LNCAP (cell line): ENCODE results near the gene CDH15.

ENCODE experiments used
- TF ChIP-seq, protein P1 (sequence below): fragments of 450-650 bp; IDR thresholded peaks from 2 replicates; pipeline ENCODE4 v1.5.1; 2017; ENCODE audit warnings: mild to moderate bottlenecking

CDH15 gene

GRCh38 chr16:89160977-89161701 is 10.4 kb upstream of the CDH15 start:
- TF ChIP-seq, protein P1, sequence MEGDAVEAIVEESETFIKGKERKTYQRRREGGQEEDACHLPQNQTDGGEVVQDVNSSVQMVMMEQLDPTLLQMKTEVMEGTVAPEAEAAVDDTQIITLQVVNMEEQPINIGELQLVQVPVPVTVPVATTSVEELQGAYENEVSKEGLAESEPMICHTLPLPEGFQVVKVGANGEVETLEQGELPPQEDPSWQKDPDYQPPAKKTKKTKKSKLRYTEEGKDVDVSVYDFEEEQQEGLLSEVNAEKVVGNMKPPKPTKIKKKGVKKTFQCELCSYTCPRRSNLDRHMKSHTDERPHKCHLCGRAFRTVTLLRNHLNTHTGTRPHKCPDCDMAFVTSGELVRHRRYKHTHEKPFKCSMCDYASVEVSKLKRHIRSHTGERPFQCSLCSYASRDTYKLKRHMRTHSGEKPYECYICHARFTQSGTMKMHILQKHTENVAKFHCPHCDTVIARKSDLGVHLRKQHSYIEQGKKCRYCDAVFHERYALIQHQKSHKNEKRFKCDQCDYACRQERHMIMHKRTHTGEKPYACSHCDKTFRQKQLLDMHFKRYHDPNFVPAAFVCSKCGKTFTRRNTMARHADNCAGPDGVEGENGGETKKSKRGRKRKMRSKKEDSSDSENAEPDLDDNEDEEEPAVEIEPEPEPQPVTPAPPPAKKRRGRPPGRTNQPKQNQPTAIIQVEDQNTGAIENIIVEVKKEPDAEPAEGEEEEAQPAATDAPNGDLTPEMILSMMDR: no peak

DNA sequence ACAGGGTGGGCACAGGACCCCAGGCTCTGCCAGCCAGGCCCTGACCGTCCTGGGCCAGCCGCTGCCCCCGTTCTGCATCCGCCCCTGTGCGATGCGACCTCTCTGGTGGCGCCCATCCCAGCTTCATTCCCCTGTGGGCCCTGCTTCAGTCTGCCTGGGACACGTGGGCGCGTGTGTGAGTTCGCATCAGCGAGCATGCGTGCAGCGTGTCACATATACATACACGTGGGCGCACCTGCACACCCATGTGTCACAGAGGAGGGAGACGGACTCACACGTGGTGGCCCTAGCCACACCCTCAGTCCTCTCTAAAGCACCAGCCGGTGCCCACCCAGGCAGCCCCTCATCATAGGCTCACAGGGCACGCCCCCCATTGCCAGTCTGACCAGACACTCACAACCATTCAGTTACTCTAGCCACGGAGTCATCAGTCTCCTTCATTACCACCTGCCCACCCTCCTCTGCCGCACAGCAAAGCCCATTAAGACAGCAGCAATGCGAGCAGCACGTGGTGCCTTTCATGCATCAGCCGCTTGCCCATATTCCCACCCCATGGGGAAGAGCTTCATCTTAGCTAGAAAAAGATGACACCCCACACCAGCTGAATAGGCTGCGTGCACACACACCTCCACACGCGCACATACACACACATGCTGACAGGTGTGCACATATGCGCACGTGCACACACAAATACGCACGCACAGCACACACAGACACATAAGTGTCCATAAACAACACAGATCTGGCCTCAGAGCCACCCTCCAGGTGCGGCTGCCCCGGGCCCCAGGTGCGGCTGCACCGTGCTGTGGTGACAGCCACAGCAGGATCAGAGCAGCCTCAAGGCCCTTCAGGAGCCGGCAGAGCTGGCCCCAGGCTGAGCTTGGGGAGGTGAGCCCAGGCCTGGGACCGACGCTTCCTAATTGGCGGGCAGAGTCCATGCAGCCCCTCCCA is 9.5 kb upstream of the CDH15 start:
- TF ChIP-seq, protein P1: no peak

DNA sequence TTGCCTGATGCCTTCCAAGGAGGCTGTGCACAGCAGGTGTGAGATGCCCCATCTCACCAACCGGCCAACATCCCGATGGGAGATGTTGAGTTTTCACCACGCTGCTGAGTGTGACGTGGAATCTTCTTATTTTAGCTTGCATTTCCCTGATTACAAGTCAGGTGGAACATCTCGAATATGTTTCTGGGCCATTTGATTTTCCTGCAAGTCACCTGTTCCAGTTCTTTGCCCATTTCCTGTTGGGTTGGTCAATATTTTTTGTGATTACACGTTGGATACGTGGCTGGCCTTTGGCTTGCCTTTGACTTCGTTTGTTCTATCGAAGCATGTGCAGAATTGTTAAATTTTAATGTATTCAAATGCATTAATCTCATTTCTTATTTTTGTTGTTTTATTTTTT is 8.3 kb upstream of the CDH15 start:
- TF ChIP-seq, protein P1: no peak

- TF ChIP-seq, protein P1: no peak
These were observed 7.1 kb upstream of the CDH15 start for GRCh38 chr16:89164436-89164835.

- TF ChIP-seq, protein P1: no peak
These were observed 6.5 kb upstream of the CDH15 start for GRCh38 chr16:89164847-89165680.

GRCh38 chr16:89166696-89167424 is 4.7 kb upstream of the CDH15 start:
- TF ChIP-seq, protein P1: no peak
